ENCODE data around the gene BZW1.

DNA sequence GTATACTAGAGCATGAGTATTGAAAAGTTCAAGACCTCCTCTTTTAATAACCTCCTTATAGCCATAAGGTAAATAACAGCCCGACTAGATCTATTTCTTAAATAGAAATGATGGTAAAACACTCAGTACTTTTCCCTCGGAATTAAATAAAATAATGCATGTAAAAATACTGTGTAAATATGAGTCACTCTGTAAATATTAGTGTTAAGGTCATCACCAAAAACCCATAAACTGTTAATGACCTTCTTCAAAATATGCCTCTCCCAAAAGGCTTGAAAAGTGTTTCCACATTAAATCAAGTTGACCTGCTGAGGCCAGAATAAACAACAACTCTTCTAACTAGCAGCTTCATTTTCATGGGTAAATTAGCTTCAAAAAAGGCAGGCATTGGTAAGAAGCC is 25.3 kb upstream of the BZW1 start:
- TF ChIP-seq, protein P1, sequence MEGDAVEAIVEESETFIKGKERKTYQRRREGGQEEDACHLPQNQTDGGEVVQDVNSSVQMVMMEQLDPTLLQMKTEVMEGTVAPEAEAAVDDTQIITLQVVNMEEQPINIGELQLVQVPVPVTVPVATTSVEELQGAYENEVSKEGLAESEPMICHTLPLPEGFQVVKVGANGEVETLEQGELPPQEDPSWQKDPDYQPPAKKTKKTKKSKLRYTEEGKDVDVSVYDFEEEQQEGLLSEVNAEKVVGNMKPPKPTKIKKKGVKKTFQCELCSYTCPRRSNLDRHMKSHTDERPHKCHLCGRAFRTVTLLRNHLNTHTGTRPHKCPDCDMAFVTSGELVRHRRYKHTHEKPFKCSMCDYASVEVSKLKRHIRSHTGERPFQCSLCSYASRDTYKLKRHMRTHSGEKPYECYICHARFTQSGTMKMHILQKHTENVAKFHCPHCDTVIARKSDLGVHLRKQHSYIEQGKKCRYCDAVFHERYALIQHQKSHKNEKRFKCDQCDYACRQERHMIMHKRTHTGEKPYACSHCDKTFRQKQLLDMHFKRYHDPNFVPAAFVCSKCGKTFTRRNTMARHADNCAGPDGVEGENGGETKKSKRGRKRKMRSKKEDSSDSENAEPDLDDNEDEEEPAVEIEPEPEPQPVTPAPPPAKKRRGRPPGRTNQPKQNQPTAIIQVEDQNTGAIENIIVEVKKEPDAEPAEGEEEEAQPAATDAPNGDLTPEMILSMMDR (IDR thresholded peaks at IDR 0.05) = no peak
- no peak for TF ChIP-seq POLR2A (IDR thresholded peaks at IDR 0.05)
- TF ChIP-seq POLR2AphosphoS5 (IDR thresholded peaks at IDR 0.05) = no peak
- no peak for TF ChIP-seq EP300 (IDR thresholded peaks at IDR 0.05)
